GM12873 (cell line): Measurements from ENCODE around the gene UQCRHL.

Source experiments
- CTCF ChIP-seq: IDR thresholded peaks from 2 replicates; pipeline ENCODE4 v1.5.1; 2012; ENCODE audit warnings: low read depth, mild to moderate bottlenecking, moderate library complexity, low read length, control low read depth; ENCODE audit not compliant: insufficient read depth; ENCODE audit errors: missing control alignments

The UQCRHL gene

GRCh38 chr1:15758953-15759661 lies 48.3 kb downstream of the UQCRHL start:
- no peak for TF ChIP-seq CTCF

- TF ChIP-seq CTCF, result no peak
Measured at GRCh38 chr1:15758343-15758931, 49.0 kb downstream of the UQCRHL start, which contains the start of gene FBLIM1. FBLIM1 (plus strand) TSS chr1:15758795; CDS start chr1:15764984, 6,189 bp downstream.

GRCh38 chr1:15757575-15758342 lies 49.7 kb downstream of the UQCRHL start:
- no peak for TF ChIP-seq CTCF
